AG08396 (cell line): ENCODE measurements around the gene PTPRO.

Source experiments
- DNase-seq: peaks from one replicate; pipeline ENCODE4 v3.0.0; 2012; ENCODE audit warnings: low spot score, mixed read lengths

PTPRO gene

GRCh38 chr12:15561396-15561795, 239.1 kb downstream of the PTPRO start:
- no peak for DNase-seq

GRCh38 chr12:15562263-15562662, 240.0 kb downstream of the PTPRO start:
- DNase-seq = no peak

DNA sequence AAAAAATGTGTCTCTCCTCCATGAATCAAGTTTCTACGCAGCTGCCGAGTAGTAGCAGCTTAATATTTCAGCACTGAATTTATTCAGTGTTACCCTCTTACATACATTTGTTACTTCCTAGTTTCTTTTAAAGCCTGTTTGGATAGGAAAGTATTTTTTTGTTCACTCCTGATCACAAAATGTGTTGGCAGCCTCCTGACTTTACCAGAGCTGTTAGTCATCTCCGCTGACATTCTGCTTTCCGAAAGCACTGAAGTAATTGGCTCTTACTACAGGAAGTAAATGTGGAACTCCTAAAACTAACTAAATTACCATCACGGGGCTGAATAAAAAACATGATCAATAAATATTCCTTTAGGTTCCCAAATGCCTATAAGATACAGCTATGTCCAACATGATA, 241.4 kb downstream of the PTPRO start:
- peak; percentile 36 for DNase-seq

DNA sequence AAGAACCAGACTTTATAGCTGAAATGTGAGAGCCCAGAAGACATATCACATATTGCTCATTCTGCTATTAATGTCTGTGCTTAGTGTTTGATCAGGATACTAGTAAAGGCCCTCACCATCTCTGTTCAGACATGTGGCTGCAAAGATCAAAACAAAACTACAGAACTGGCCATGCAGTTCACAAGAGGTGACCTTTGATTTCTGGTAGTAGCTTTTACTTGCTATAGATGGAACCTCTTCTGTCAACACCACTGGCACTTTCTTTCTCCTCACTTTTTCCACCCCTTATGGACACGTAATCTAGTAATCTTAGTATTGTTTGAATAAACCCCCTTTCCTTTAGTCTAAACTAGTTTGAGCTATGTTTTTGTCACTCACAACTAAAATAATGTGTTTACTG, 252.0 kb downstream of the PTPRO start:
- no peak for DNase-seq

DNA sequence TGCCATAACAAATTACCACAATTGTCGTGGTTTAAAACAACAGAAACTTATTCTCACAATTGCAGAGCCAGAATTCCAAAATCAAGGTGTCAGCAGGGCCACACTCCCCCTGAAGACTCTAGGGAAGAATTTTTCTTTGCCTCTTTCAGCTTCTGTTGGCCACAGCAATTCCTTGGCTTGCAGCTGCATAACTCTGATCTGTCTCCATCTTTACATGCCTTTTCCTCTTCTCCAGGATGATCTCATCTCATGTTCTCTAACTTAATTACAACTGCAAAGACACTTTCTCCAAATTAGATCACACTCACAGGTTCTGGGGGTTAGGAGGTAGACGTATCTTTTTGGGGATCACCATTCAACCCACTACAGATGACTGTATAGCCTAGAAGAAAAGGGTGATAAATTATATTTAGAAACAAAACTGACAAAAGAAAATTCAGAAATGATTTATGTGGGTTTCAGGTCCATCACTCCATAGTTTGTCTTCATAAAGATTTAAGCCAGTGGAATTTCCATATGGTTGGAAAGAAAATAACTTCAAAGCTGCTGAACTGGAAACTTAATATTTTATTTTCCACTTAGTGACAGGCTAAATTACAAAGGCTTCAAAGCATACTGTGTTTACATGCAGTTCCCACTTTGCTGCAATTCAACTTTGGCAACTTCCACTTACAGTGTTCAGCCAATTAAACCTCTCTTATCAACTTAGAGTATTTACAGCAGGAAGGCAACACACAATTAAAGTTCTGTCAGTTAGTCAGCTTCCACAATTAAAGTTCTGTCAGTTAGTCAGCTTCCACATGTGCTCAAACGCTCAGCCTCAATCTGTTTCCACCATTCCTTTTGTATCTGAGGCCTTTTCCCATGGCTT, 253.6 kb downstream of the PTPRO start:
- no peak for DNase-seq

DNA sequence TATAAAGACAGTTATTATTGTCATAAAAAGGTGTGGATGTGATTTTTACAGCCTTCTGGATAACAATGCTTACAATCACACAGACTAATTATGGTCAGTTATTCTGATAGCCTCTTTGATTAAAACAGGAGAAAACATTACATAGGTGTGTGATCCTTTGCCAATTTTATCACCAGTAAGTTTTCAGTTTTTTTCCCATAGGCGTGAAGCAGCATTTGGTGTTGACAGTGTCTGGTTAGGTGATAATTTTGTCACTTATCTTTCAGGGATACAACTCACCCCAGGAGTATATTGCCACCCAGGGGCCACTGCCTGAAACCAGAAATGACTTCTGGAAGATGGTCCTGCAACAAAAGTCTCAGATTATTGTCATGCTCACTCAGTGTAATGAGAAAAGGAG, 258.1 kb downstream of the PTPRO start:
- DNase-seq = no peak

DNA sequence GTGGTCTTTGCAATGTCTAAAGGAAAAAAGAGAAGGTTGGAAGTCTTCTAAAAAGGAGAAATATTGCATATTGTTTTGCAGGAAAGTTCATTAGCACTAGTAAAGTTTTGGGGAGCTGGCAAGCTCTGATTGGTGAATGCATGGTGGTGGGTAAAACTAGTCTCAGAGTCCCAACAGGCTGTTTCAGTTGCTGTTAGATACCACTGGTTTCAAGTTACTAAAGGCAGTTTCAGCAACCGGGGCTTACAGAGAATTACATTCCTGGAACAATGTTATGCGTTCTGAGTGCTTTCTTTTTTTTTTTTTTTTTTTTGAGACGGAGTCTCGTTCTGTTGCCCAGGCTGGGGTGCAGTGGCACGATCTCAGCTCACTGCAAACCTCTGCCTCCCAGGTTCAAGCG, 258.7 kb downstream of the PTPRO start:
- DNase-seq = no peak

- DNase-seq = no peak
Observed at GRCh38 chr12:15583804-15584203, 261.5 kb downstream of the PTPRO start.

DNA sequence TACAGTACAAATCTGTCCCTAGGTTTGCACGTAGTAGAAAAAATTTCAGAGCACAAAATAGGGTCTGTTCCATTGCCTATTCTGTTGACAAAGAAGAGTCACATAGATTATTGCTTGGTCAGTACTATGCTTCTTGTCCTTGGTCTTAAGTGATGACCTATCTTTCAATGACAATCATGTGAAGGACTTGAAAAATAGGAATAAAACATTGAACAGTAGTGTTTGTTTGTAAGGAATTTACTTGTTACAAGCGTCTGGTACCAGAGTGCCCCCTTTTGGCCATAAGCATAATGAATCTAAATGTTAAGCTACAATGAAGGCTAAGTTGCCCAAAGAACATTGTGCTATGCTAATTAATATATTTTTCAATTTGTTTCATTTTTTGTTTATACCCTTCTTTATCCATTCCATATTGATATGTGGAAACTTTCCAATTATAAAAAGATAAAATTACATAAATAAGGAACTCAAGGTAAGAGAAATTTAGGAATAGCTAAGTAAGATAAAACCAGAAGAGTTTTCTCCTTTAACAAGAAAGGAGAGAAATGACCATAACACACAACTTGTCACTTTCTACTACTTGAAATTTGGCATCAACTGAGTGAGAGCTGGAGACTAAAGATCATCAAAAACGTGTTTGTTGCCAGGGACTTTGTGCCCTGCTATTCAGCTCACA, 262.2 kb downstream of the PTPRO start:
- DNase-seq = peak; percentile 14

DNA sequence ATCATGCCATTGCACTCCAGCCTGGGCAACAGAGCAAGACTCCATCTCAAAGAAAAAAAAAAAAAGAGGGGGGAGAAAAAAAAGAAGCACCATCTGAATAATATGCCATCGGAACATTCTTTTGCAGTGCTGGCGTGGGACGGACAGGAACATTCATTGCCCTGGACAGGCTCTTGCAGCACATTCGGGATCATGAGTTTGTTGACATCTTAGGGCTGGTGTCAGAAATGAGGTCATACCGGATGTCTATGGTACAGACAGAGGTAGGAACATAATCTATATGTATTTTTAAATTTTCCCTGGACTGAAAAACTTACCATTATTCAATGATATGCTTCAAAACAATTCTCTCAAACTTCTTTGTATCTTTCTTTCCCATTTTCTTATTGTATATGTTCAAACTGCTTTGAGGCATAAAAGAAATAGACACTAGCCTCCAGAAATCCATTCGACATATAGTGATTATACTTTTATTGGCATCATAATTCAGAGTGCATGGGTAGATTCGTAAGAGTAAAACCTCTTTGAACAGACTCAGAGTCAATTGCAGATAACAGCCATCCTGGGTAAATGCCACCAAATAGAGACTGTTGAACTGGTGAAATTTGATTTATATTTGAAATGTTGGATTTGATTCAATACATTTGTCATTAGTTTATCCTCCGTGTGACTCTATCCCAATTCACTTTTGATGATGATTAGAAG, 267.2 kb downstream of the PTPRO start:
- no peak for DNase-seq

DNA sequence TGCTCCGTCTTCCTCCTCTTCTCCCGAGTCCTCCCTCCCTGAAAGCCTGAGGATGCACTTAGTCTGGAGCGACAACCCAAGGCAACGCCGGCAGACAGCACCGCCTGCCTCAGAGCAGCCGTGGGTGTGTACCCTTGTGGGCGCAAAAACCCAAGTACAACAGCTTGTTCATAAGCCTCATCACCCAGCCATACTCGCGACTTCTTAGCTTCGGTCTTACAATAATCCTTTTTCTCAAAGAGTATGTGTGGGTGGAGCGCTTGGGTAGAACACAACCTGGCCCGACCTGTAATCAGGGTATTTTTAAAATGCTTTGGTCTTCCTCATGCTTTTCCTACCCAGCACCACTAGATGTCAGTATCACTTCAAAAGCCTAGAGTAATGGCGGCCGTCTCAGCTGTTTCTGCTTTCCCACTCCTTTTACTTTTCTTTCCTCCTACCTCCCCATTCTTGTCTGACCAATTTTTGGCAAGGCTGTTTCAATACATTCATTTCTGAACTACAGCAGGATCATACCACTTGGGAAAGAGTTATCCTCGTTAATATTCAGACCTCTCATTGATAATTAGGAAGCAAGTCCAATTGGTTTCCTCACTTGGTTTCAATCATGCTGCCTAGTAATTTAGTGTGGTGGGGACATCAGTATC, 268.0 kb downstream of the PTPRO start:
- DNase-seq = peak; percentile 70

GRCh38 chr12:15591811-15592210, 269.5 kb downstream of the PTPRO start:
- no peak for DNase-seq

DNA sequence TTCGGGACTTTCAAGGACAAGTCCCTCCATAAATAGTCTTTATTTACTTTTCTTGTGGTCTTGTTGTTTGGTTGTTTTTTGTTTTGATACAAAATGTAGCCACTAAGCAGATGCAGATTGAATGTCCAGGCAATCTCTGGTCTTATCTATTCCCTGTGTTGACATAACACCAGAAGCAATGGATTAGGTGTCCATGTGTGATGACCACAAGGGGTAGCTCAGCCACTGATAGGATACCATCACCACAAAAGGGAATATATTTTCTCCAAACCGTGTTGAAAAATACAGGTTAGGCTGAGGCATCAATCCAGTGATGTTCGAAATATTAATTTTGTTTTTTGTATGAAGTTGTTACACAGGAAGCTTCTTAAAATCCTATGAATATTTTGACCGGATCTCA, 270.6 kb downstream of the PTPRO start:
- no peak for DNase-seq

- DNase-seq = no peak
Observed at GRCh38 chr12:15596174-15596573, 273.9 kb downstream of the PTPRO start.

DNA sequence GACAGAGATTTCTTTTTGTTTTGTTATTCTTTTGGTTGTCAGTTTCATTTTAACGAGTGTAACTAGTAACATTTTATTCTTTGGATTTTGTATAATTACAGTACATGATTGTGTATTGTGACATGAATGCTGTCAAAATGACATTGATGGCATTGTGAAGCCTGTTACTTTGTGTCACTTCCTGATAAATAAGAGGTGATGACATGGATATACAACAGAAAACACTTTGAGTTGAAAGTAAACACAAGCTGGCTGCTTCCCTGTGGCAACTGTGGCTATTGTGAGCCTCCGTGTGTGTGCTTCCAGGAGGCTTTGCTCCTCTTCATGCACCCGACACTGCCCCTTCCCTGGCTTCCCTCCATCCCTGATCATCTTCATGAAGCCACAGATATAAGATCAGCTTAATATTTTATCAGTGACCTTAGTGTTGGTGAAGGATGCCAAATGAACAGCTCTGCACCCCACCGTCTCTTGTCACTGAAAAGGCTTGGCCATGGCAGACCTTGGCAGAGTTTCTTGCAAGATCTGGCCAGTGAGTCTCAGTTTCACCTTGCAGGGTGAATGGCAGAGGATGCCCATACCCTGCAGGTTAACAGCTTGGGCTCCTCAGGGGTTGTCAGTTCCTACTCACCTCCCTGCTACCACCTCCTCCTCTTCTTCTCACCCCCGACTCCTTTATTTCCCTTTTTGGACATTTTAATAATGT, 275.0 kb downstream of the PTPRO start:
- no peak for DNase-seq

DNA sequence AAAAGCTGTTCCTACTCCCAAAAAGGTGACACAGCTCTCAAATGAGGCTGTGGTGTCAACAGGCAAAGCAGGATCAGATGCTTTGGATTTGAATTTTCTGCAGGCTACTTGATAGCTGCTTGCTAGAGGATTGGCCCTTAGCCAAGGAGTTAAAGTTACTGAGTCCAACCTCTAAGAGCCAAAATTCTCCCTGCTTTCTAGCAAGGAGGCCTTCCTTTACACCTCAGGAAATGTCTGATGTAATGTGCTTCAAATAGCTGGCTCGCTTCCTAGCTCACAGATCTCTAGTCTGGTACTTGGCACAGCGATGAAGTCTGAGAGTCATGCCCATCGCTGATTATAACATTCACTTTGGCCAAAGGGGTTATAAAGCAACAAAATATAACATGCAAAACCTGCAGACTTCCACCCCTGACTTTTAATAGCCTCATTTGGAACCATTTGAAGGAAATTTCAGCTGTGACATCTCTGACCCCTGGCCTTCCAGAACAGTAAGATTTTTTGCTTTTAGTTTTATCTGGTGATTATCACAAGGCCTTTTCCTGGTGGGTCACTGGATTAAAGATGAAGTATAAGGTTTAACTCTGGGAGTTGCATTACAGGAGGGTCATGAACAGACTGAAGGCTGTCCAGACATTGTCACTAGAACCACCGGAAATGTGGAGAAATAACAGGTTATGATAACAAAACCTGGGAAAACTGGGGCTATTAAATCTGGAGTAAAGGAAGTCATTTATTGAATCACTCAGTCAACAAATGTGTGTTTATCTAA, 277.1 kb downstream of the PTPRO start:
- peak; percentile 8 for DNase-seq

DNA sequence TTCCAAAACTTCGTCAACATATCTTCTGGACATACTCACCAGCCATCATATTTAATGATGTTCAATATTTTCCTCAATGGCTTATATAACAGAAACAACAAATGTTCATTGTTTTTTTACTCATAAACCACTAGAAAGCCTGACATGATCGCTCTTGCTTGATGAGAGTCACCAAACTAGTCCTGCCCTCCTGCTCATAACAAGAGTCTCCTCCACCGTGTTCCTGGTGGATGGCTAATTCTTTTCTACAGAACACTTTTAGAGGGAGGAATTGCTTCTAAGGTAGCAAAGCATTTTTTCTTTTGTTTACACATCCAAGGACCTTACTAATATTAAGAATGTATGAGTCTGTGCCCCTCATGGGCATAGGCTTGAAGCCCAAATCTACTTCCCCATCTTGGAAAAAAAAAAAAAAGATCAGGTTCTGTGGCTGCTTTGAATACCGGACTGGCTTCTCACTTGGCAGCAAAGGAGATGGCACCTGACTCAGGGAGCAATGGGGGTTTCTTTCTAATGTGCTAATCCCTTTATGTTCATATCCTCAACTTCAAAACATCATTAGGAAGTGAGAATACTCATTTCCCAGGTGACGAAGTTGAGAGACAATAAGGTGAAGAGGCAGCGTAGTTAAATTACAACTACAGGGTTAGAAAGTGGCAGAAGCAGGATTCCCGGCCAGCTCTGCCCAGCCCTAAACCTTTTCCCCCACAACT, 278.1 kb downstream of the PTPRO start:
- no peak for DNase-seq

DNA sequence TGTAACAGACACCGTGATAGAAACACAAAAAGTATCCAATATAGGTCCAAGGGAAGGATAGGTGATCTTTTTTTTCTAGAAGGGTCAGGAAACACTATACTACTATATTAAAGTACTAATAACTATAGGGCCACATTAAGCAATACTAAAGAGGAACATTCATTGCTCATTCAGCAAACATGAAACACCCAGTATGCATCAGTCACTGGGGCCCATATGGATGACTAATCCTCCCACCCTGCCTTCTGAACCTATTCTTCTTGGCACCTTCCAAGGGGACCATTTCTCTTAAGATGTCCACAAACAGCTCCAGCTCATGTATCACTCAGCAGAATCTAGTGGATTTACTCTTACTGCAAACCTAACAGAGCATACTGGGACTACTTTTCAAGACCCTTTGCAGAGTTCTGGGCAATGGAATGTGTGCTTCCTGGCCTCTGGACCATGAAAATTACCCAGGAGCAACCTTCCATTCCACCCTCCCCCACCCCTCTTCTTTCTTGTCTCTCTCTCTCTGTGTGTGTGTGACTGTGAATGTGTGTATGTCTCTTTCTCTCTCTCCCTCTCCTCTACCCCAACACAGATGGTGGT, 279.0 kb downstream of the PTPRO start:
- peak; percentile 22 for DNase-seq

DNA sequence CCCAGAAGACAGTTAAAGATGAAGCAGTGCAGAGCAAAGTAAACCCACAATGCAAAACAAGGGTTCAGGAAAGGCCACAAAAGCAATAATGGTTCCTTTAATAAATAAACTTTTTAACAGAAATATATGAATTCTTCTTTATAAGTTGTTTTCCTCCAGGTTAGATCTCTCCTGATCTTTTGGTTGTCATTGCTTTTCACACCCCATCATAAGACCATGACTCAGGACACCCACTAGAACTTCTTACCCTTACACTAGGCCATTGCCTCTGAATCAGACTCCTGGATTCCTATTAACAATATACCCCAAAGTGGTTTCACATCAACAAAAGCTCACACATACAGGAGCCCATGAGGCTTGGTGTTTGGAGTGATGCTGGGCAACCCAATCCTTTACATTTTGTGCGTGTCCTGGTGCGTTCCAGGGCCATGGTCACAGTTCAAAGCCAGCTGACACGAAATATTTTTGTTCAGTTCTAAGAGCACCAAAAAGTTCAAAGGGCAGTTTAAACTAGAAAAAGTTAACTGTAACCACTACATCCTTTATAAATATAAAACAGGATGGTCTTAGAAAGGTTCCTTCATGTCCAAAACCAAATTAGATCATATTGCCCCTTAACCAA, 279.9 kb downstream of the PTPRO start:
- DNase-seq = no peak
